Stimulated activated naive CD8-positive, alpha-beta T cell treated with anti-CD3 and anti-CD28 coated beads, Interleukin-15, amount 100 ng/mL, for 72 hours (primary cell): ENCODE results near the gene PTGES3L.
A peak's percentile ranks its signal among the peaks of the same experiment; 100 is the strongest.

ENCODE experiments used
- ATAC-seq: fragments of 150-1000 bp; cut with Tn5 transposase; 2 replicates; pipeline ENCODE4 v1.10.0; 2021; ENCODE audit warnings: mild to moderate bottlenecking, moderate library complexity
- DNase-seq, 2 donors: peaks; one replicate each; pipeline ENCODE4 v3.0.0; 2021 to 2022
- H3K27ac Mint-ChIP-seq, 2 donors: one replicate each; pipeline ENCODE4 v1.8.0; 2022; ENCODE audit warnings: mild to moderate bottlenecking in 2 of 2, mixed read lengths in 2 of 2, moderate library complexity in 2 of 2
- H3K27me3 Mint-ChIP-seq: one replicate; pipeline ENCODE4 v1.8.0; 2022; ENCODE audit warnings: mixed read lengths
- H3K4me1 Mint-ChIP-seq: one replicate; pipeline ENCODE4 v1.8.0; 2022; ENCODE audit warnings: mild to moderate bottlenecking, mixed read lengths
- H3K4me3 Mint-ChIP-seq, 2 donors: one replicate each; pipeline ENCODE4 v1.8.0; 2022; ENCODE audit warnings: mild to moderate bottlenecking in 2 of 2, mixed read lengths in 2 of 2, moderate library complexity in 1 of 2
- H3K9me3 Mint-ChIP-seq, 2 donors: one replicate each; pipeline ENCODE4 v1.8.0; 2022; ENCODE audit warnings: mixed read lengths in 2 of 2

The PTGES3L gene

GRCh38 chr17:42979511-42980273, at the start of gene PTGES3L:
PTGES3L (minus strand) TSS chr17:42980080; CDS start chr17:42980053, 27 bp downstream.
- peak within 1 kb of the TSS; percentile 96 for H3K27ac Mint-ChIP-seq
- H3K27me3 Mint-ChIP-seq, result no peaks in the 10 kb centered on the region
- H3K9me3 Mint-ChIP-seq, result no peaks in the 10 kb centered on the region
- peak; percentile 74 for ATAC-seq
- H3K4me1 Mint-ChIP-seq, result peaks cover 43% of the 10 kb centered on the region
- peak in 1 of 2 donors; percentile 46 for DNase-seq
- peak within 1 kb of the TSS; percentile 91 to 97 for H3K4me3 Mint-ChIP-seq

GRCh38 chr17:43028221-43028861, 48.5 kb upstream of the PTGES3L start:
- Mint-ChIP-seq H3K4me3 (no peak overlapping the region), H3K27ac (peak overlapping the region in 1 of 2 donors; percentile 85), H3K4me1 (peaks cover 16% of the 10 kb centered on the region), H3K27me3 (peaks cover 13% of the 10 kb centered on the region), H3K9me3 (no peaks in the 10 kb centered on the region)
- DNase-seq (no peak), ATAC-seq (no peak)

GRCh38 chr17:43027091-43028032, 47.5 kb upstream of the PTGES3L start:
- Mint-ChIP-seq H3K27me3 (peaks cover 13% of the 10 kb centered on the region), H3K27ac (no peak overlapping the region), H3K9me3 (no peaks in the 10 kb centered on the region), H3K4me3 (no peak overlapping the region), H3K4me1 (peaks cover 19% of the 10 kb centered on the region)
- no peak for ATAC-seq
- DNase-seq, result no peak

- Mint-ChIP-seq H3K4me3 (no peak overlapping the region), H3K27ac (no peak overlapping the region), H3K27me3 (peaks cover 13% of the 10 kb centered on the region), H3K4me1 (peaks cover 26% of the 10 kb centered on the region), H3K9me3 (no peaks in the 10 kb centered on the region)
- DNase-seq, result no peak
- ATAC-seq, result no peak
Observed at GRCh38 chr17:43026595-43026994, 46.7 kb upstream of the PTGES3L start.

- Mint-ChIP-seq H3K27ac (no peak overlapping the region), H3K27me3 (peaks cover 13% of the 10 kb centered on the region), H3K4me1 (peaks cover 33% of the 10 kb centered on the region), H3K4me3 (peak overlapping the region; percentile 63 to 71), H3K9me3 (no peaks in the 10 kb centered on the region)
- ATAC-seq (no peak), DNase-seq (no peak)
Observed at GRCh38 chr17:43025766-43026537, 46.1 kb upstream of the PTGES3L start.

GRCh38 chr17:43025290-43025657, 45.4 kb upstream of the PTGES3L start:
- H3K27ac Mint-ChIP-seq, result peak overlapping the region in 1 of 2 donors; percentile 23
- H3K4me1 Mint-ChIP-seq, result peaks cover 38% of the 10 kb centered on the region
- no peaks in the 10 kb centered on the region for H3K9me3 Mint-ChIP-seq
- DNase-seq (no peak), ATAC-seq (peak; percentile 2)
- peak overlapping the region; percentile 63 to 71 for H3K4me3 Mint-ChIP-seq
- peaks cover 13% of the 10 kb centered on the region for H3K27me3 Mint-ChIP-seq

- peak; percentile 80 for ATAC-seq
- H3K27me3 Mint-ChIP-seq, result peaks cover 13% of the 10 kb centered on the region
- H3K9me3 Mint-ChIP-seq, result no peaks in the 10 kb centered on the region
- H3K4me3 Mint-ChIP-seq, result peak within 1 kb of the TSS; percentile 81 to 82
- peak within 1 kb of the TSS; percentile 69 to 89 for H3K27ac Mint-ChIP-seq
- DNase-seq, result peak; percentile 74 to 85
- peaks cover 45% of the 10 kb centered on the region for H3K4me1 Mint-ChIP-seq
Observed at GRCh38 chr17:43024407-43025289, 44.8 kb upstream of the PTGES3L start, which contains the start of gene RND2. RND2 (plus strand) TSS chr17:43025231; CDS start chr17:43025348, 117 bp downstream.

GRCh38 chr17:43021741-43022512, 42.0 kb upstream of the PTGES3L start, which contains the start of gene VAT1:
VAT1 (minus strand) TSS chr17:43022385; CDS start chr17:43022322, 63 bp downstream.
- peak within 1 kb of the TSS in 1 of 2 donors; percentile 93 for H3K27ac Mint-ChIP-seq
- no peaks in the 10 kb centered on the region for H3K9me3 Mint-ChIP-seq
- DNase-seq (peak; percentile 45 to 57), ATAC-seq (peak; percentile 57)
- peaks cover 63% of the 10 kb centered on the region for H3K4me1 Mint-ChIP-seq
- H3K27me3 Mint-ChIP-seq, result peaks cover 13% of the 10 kb centered on the region
- H3K4me3 Mint-ChIP-seq, result peak within 1 kb of the TSS; percentile 89 to 97

- ATAC-seq, result no peak
- peaks cover 13% of the 10 kb centered on the region for H3K27me3 Mint-ChIP-seq
- no peak for DNase-seq
- H3K27ac Mint-ChIP-seq, result peak overlapping the region in 1 of 2 donors; percentile 93
- no peaks in the 10 kb centered on the region for H3K9me3 Mint-ChIP-seq
- H3K4me1 Mint-ChIP-seq, result peaks cover 63% of the 10 kb centered on the region
- peak overlapping the region; percentile 89 to 97 for H3K4me3 Mint-ChIP-seq
Observed at GRCh38 chr17:43020789-43021740, 41.2 kb upstream of the PTGES3L start.

- H3K4me1 Mint-ChIP-seq, result peaks cover 59% of the 10 kb centered on the region
- H3K27ac Mint-ChIP-seq, result no peak overlapping the region
- no peak for DNase-seq
Observed at GRCh38 chr17:43020030-43020621, 40.2 kb upstream of the PTGES3L start.

GRCh38 chr17:43019418-43019817, 39.5 kb upstream of the PTGES3L start:
- peaks cover 52% of the 10 kb centered on the region for H3K4me1 Mint-ChIP-seq
- H3K9me3 Mint-ChIP-seq, result no peaks in the 10 kb centered on the region
- DNase-seq, result no peak
- H3K4me3 Mint-ChIP-seq, result no peak overlapping the region
- ATAC-seq, result no peak
- H3K27me3 Mint-ChIP-seq, result peaks cover under 1% of the 10 kb centered on the region
- no peak overlapping the region for H3K27ac Mint-ChIP-seq

More at GRCh38 chr17:43020030-43020621, 40.2 kb upstream of the PTGES3L start:
- no peak for ATAC-seq
- Mint-ChIP-seq H3K4me3 (peak overlapping the region; percentile 89 to 97), H3K27me3 (peaks cover 8% of the 10 kb centered on the region), H3K9me3 (no peaks in the 10 kb centered on the region)

GRCh38 chr17:43018932-43019331, 39.1 kb upstream of the PTGES3L start:
- no peaks in the 10 kb centered on the region for H3K27me3 Mint-ChIP-seq
- no peak overlapping the region for H3K27ac Mint-ChIP-seq
- ATAC-seq (no peak), DNase-seq (no peak)
- H3K4me3 Mint-ChIP-seq, result no peak overlapping the region
- H3K4me1 Mint-ChIP-seq, result peaks cover 47% of the 10 kb centered on the region
- no peaks in the 10 kb centered on the region for H3K9me3 Mint-ChIP-seq
